ENCODE measurements around the gene PSMD1. TPM values are rescaled to one million over a fixed set of nuclear protein-coding genes. Genes with fewer than 3 reads are reported as not detected.

The PSMD1 gene
- total RNA-seq (100 to 1,000 TPM in 4 of 10 donors, 10 to 100 TPM in 6; 88.4 to 113 (median 95.1) TPM), polyA plus RNA-seq (10 to 100 TPM; 39.8 to 50.7 TPM)
- long read RNA-seq, donor 1, transcript PSMD1-201 (25 exons, 3,326 nt) = major isoform, 52 of 172 reads
- long read RNA-seq, donor 1, partial matches to known transcripts = 111 of 172 reads
- long read RNA-seq, donor 1, other reads (novel, unspliced or antisense) = 9 of 172 reads
- long read RNA-seq, donor 2, transcript PSMD1-201 (25 exons, 3,326 nt) = major isoform, 67 of 224 reads
- long read RNA-seq, donor 2, partial matches to known transcripts = 150 of 224 reads
- long read RNA-seq, donor 2, other reads (novel, unspliced or antisense) = 7 of 224 reads
- long read RNA-seq, donor 3, transcript PSMD1-201 (25 exons, 3,326 nt) = major isoform, 25 of 548 reads
- long read RNA-seq, donor 3, partial matches to known transcripts = 494 of 548 reads
- long read RNA-seq, donor 3, other reads (novel, unspliced or antisense) = 27 of 548 reads

DNA sequence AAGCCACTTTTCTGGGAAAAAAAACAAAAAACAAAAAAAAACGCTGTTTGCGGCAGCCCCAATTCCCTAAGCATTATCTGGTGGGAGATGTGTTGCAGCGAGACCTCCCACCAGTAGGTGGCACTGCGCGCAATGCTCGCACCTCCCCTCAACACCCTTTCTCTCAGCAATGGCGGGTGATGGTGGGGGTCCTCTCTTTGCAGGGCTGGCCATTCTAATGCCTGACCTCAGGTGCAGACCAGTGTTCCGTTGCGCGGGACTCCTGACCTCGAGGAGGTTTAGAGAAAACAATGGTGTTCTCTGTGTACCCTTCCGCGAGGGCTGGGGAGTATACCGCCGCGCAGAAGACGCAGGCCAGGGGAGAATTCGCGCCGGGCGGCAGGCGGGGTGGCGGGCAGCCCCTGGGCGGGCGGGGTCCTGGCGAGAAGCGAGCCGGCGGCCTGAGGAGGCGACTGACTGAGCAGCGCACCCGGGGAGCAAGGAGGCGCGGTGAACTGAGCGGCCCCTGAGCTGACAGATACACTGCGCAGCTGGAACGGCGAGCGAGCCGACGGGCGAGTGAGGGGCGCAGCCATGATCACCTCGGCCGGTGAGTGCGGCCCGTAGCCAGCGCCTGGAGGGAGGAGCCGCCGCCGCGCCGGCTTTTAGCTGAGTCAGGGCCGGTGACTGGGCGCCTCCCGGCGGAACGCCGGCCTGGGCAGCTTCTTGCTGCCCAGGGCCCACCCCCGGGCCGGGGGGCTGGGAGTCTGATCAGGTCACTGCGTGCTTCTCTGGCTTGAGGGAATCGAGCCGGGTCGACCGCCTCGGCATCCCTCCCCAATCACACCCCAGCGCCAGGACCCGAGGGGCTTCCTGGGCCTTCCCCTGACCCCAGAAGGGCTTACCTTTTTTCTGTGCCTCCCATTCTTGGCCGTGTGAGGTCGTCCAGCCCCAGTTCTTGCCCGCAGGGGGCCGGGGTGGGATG lies at the start of gene PSMD1:
PSMD1 (plus strand) TSS at position 415 of the 964 bp plus-strand sequence; CDS start at position 574, 159 bp downstream.
- 0% methylated on average over 59 to 73 of the region's 73 CpGs for WGBS, 2 donors
- Histone ChIP-seq H3K27ac (peak within 1 kb of the TSS; percentile 88 to 98 (median 95)), H3K4me1 (peaks cover 20 to 52% (median 34%) of the 10 kb centered on the region in 9 donors), H3K4me3 (peak within 1 kb of the TSS; percentile 69 to 100 (median 97)), H3K9me3 (no peaks in the 10 kb centered on the region), H3K36me3 (peaks cover 0 to 11% (median 3%) of the 10 kb centered on the region in 9 donors), H3K27me3 (no peaks in the 10 kb centered on the region)
- peak; percentile 89 to 95 (median 92) for ATAC-seq
- DNase-seq = peak; percentile 92 to 96
- TF ChIP-seq, protein P1, sequence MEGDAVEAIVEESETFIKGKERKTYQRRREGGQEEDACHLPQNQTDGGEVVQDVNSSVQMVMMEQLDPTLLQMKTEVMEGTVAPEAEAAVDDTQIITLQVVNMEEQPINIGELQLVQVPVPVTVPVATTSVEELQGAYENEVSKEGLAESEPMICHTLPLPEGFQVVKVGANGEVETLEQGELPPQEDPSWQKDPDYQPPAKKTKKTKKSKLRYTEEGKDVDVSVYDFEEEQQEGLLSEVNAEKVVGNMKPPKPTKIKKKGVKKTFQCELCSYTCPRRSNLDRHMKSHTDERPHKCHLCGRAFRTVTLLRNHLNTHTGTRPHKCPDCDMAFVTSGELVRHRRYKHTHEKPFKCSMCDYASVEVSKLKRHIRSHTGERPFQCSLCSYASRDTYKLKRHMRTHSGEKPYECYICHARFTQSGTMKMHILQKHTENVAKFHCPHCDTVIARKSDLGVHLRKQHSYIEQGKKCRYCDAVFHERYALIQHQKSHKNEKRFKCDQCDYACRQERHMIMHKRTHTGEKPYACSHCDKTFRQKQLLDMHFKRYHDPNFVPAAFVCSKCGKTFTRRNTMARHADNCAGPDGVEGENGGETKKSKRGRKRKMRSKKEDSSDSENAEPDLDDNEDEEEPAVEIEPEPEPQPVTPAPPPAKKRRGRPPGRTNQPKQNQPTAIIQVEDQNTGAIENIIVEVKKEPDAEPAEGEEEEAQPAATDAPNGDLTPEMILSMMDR (IDR thresholded peaks at IDR 0.05) = peak; percentile 87 to 99 (median 97)
- intact Hi-C loops (cut with DNase I) = loop anchor here in 3 of 10 donors (10.0 kb wide), 1 partner anchor 232 kb away; no protein-coding TSS in a partner anchor

DNA sequence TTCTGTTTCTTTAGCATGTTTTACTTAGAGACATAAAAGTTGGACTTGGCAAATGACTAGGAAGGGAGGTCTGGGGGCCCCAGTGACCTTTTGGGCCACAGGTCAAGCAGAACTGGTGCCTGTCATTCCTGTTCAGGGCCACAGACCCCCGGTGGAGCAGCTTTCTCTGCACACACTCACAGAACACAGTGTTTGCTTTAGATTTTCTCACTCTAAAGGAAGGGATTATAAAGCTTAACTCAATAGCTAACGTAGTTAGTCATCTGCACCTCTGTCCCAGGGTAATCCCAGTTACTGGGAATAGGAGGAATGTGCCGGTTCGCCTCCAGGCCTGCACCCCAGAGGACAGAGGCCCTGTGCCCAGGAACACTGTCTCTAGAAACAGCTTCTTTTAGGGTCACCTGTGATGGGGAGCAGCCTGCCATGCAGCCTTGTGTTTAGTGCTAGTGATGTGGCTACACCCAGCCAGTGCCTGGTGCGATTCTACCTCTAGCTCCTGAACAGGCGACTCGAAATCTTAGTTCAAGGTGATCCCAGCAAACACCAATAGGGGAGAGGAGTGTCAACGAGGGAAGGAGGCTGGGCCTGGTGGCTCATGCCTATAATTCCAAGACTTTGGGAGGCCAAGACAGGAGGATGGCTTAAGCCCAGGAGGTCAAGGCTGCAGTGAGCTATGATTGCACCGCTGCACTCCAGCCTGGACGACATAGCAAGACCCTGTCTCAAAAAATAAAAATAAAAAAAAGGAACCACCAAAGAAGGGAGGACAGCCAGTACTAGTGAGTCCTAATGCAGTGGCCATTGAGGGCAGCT lies 49.2 kb upstream of the PSMD1 start:
- H3K4me3 ChIP-seq = no peak overlapping the region
- no peaks in the 10 kb centered on the region for H3K4me1 ChIP-seq
- WGBS, 2 donors = 70 to 73% methylated on average over 10 of the region's 10 CpGs
- intact Hi-C loops (cut with DNase I) = no loop called here
- TF ChIP-seq, protein P1 (IDR thresholded peaks at IDR 0.05) = no peak
- H3K9me3 ChIP-seq = no peaks in the 10 kb centered on the region
- H3K36me3 ChIP-seq = no peaks in the 10 kb centered on the region
- ATAC-seq (no peak), DNase-seq (no peak)
- H3K27ac ChIP-seq = no peak overlapping the region
- peaks cover 0 to 47% (median 10%) of the 10 kb centered on the region in 7 donors for H3K27me3 ChIP-seq

DNA sequence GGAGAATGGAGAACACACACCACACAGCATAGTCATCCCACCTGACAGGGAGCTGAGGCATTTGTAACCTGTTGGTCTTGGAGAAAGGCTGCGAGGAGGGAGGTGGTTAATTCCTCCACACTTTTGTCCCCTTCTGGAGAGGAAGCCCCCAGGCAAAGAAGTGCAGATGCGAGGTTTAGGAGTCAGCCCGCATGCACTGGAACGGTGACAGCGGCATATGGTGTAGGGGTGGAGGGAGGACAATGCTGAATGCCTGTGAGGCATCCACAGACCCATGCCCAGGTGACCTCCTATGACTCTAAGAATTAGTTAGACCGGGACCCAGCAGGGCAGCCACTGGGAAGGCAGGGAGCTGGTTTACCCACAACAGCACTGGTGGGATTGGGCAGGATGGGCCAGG lies 48.5 kb upstream of the PSMD1 start:
- Histone ChIP-seq H3K4me3 (no peak overlapping the region), H3K27me3 (peaks cover 0 to 47% (median 10%) of the 10 kb centered on the region in 7 donors), H3K4me1 (no peaks in the 10 kb centered on the region), H3K36me3 (no peaks in the 10 kb centered on the region), H3K9me3 (no peaks in the 10 kb centered on the region), H3K27ac (no peak overlapping the region)
- TF ChIP-seq, protein P1 (IDR thresholded peaks at IDR 0.05) = no peak
- no peak for ATAC-seq
- no peak for DNase-seq
- 89 to 92% methylated on average over 6 of the region's 6 CpGs for WGBS, 2 donors
- intact Hi-C loops (cut with DNase I) = no loop called here
